Sigmoid colon (tissue), 4 donors: ENCODE data around the gene MS4A2.

Source experiments
- POLR2A ChIP-seq, 2 donors: fragments of 450-650 bp; IDR thresholded peaks; one replicate each; pipeline ENCODE4 v1.6.1; 2016; ENCODE audit warnings: antibody characterized with exemption in 2 of 2, mild to moderate bottlenecking in 2 of 2, moderate library complexity in 2 of 2
- POLR2AphosphoS5 ChIP-seq, 4 donors: sonication (generic); formaldehyde crosslinking; IDR thresholded peaks; one replicate each; pipeline ENCODE4 v1.6.1; 2017; ENCODE audit warnings: antibody characterized with exemption in 4 of 4
- TF ChIP-seq, protein P1 (sequence below), 4 experiments: fragments of 450-650 bp in 3 of 4; fragments of 200-600 bp in 1 of 4; IDR thresholded peaks; one replicate each; pipeline ENCODE4 v1.5.1; 2016 to 2019; ENCODE audit warnings: antibody characterized with exemption in 4 of 4, mild to moderate bottlenecking in 3 of 4, moderate library complexity in 2 of 4

DNA sequence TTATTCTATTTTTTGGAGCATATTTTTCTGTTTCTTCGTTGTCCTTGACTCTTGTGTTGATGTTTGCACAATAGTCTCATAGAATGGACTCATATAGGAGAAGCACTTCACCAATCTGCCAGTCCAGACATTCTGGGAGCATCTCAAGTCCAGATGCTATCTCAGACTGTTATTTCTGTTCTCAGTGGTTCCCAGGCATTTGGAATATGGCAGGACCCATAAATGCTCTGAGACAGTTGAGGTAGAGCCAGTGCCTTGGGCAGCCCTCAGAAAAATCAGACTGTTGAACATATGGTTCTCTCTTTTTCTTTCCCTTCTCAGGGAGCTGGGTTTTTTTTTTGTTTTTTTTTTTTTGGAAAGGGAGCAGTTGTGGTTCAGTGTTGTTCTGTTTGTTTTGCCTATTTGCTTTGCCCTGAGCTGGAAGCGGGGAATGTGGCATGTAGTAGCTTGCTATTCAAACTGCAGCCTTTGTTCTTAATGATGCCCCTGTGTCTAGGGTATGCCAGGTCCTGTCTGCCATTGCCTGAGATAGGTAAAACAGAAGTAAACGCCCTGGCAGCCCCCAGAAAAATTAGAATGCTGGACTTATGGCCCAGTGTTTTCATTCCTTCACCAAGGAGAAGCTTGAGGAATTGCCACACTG, 3.7 kb upstream of the MS4A2 start:
- TF ChIP-seq POLR2AphosphoS5 (IDR thresholded peaks at IDR 0.05) (no peak), POLR2A (IDR thresholded peaks at IDR 0.05) (no peak)
- TF ChIP-seq, protein P1, sequence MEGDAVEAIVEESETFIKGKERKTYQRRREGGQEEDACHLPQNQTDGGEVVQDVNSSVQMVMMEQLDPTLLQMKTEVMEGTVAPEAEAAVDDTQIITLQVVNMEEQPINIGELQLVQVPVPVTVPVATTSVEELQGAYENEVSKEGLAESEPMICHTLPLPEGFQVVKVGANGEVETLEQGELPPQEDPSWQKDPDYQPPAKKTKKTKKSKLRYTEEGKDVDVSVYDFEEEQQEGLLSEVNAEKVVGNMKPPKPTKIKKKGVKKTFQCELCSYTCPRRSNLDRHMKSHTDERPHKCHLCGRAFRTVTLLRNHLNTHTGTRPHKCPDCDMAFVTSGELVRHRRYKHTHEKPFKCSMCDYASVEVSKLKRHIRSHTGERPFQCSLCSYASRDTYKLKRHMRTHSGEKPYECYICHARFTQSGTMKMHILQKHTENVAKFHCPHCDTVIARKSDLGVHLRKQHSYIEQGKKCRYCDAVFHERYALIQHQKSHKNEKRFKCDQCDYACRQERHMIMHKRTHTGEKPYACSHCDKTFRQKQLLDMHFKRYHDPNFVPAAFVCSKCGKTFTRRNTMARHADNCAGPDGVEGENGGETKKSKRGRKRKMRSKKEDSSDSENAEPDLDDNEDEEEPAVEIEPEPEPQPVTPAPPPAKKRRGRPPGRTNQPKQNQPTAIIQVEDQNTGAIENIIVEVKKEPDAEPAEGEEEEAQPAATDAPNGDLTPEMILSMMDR (IDR thresholded peaks at IDR 0.05) = no peak
